GM23338 (cell line): ENCODE measurements around the gene MYOF. TPM values are rescaled to one million over a fixed set of nuclear protein-coding genes. Genes with fewer than 3 reads are reported as not detected.

Experiments
- ATAC-seq: fragments of 200-7000 bp; cut with Tn5 transposase; 3 replicates; pipeline ENCODE4 v1.9.1; 2020
- DNase-seq: peaks from one replicate; pipeline ENCODE4 v3.0.0-alpha.2; 2015; ENCODE audit warnings: low spot score
- H2AFZ ChIP-seq: fragments of 200-600 bp; sonication (generic); 2 replicates; pipeline ENCODE4 v1.8.0; 2016; ENCODE audit warnings: antibody characterized with exemption, mild to moderate bottlenecking, moderate library complexity
- H3F3A ChIP-seq: fragments of 200-600 bp; sonication (generic); replicated peaks from 2 replicates; pipeline ENCODE4 v1.8.0; 2017; ENCODE audit warnings: antibody characterized with exemption, mixed run types, low read depth
- H3K27ac ChIP-seq: fragments of 200-600 bp; sonication (generic); 2 replicates; pipeline ENCODE4 v1.6.1; 2016; ENCODE audit warnings: low read depth
- H3K27me3 ChIP-seq: fragments of 200-600 bp; sonication (generic); 2 replicates; pipeline ENCODE4 v1.8.0; 2016; ENCODE audit warnings: mild to moderate bottlenecking, mixed run types, moderate library complexity; ENCODE audit not compliant: insufficient read depth
- H3K36me3 ChIP-seq: fragments of 200-600 bp; sonication (generic); 2 replicates; pipeline ENCODE4 v1.8.0; 2016; ENCODE audit warnings: mild to moderate bottlenecking; ENCODE audit not compliant: insufficient read depth
- H3K4me1 ChIP-seq: fragments of 200-600 bp; sonication (generic); 2 replicates; pipeline ENCODE4 v1.8.0; 2016; ENCODE audit warnings: mild to moderate bottlenecking, moderate library complexity; ENCODE audit not compliant: insufficient read depth
- H3K4me2 ChIP-seq: fragments of 200-600 bp; sonication (generic); 2 replicates; pipeline ENCODE4 v1.7.1; 2017; ENCODE audit warnings: mixed run types
- H3K4me3 ChIP-seq: fragments of 200-600 bp; sonication (generic); 2 replicates; pipeline ENCODE4 v1.6.1; 2016; ENCODE audit warnings: mixed run types
- H3K79me2 ChIP-seq: fragments of 200-600 bp; sonication (generic); replicated peaks from 2 replicates; pipeline ENCODE4 v1.8.0; 2017; ENCODE audit warnings: mild to moderate bottlenecking; ENCODE audit not compliant: insufficient read depth
- H3K9me2 ChIP-seq: fragments of 200-600 bp; sonication (generic); 2 replicates; pipeline ENCODE4 v1.8.0; 2017; ENCODE audit not compliant: insufficient read depth
- H4K20me1 ChIP-seq: fragments of 200-600 bp; sonication (generic); replicated peaks from 2 replicates; pipeline ENCODE4 v1.8.0; 2017; ENCODE audit warnings: mild to moderate bottlenecking; ENCODE audit not compliant: insufficient read depth
- H3K27ac Mint-ChIP-seq: 2 replicates; pipeline ENCODE4 v1.8.0; 2020; ENCODE audit warnings: inconsistent platforms, mild to moderate bottlenecking, moderate library complexity, mixed read lengths
- H3K27me3 Mint-ChIP-seq: 3 replicates; pipeline ENCODE4 v1.8.0; 2022; ENCODE audit warnings: low read depth, mild to moderate bottlenecking, moderate library complexity, mixed read lengths, inconsistent platforms; ENCODE audit not compliant: insufficient read depth, poor library complexity
- H3K36me3 Mint-ChIP-seq: 3 replicates; pipeline ENCODE4 v1.8.0; 2021; ENCODE audit warnings: low read depth, mild to moderate bottlenecking, inconsistent platforms, moderate library complexity, mixed read lengths
- H3K4me1 Mint-ChIP-seq: 3 replicates; pipeline ENCODE4 v1.8.0; 2020; ENCODE audit warnings: mild to moderate bottlenecking, inconsistent platforms, mixed read lengths
- H3K4me3 Mint-ChIP-seq: 3 replicates; pipeline ENCODE4 v1.8.0; 2021; ENCODE audit warnings: moderate library complexity, mild to moderate bottlenecking, inconsistent platforms, mixed read lengths
- H3K9me3 Mint-ChIP-seq: 3 replicates; pipeline ENCODE4 v1.8.0; 2020; ENCODE audit warnings: moderate library complexity, mild to moderate bottlenecking, inconsistent platforms, mixed read lengths
- CREB1 ChIP-seq: fragments of 250-450 bp; sonication (Bioruptor Pico); IDR thresholded peaks from 2 replicates; pipeline ENCODE4 v1.5.0; 2020; ENCODE audit warnings: low read depth, mild to moderate bottlenecking, moderate library complexity
- CTCF ChIP-seq, 2 experiments: fragments of 200-600 bp in 1 of 2; sonication (generic) in 1 of 2; conservative IDR thresholded peaks; 2 replicates each; pipeline versions ENCODE4 v1.5.1 to v1.6.1; 2016 to 2017; ENCODE audit warnings: antibody characterized with exemption in 2 of 2, low read depth in 2 of 2, mild to moderate bottlenecking in 2 of 2, moderate library complexity in 1 of 2
- EZH2 ChIP-seq: fragments of 200-600 bp; sonication (generic); IDR thresholded peaks from one replicate; pipeline ENCODE4 v1.8.0; 2017; ENCODE audit warnings: antibody characterized with exemption, mild to moderate bottlenecking, low read depth; ENCODE audit not compliant: unreplicated experiment
- EZH2phosphoT487 ChIP-seq: fragments of 200-600 bp; sonication (generic); IDR thresholded peaks from one replicate; pipeline ENCODE4 v1.8.1; 2018; ENCODE audit warnings: antibody characterized with exemption; ENCODE audit not compliant: unreplicated experiment
- JUNB ChIP-seq: IDR thresholded peaks from one replicate; pipeline ENCODE4 v1.6.1; 2016; ENCODE audit warnings: antibody characterized with exemption; ENCODE audit not compliant: unreplicated experiment
- STAT1 ChIP-seq: IDR thresholded peaks from one replicate; pipeline ENCODE4 v1.6.1; 2016; ENCODE audit warnings: antibody characterized with exemption; ENCODE audit not compliant: unreplicated experiment
- polyA plus RNA-seq: library from polyadenylated mRNA; unstranded; fragments of >200 nt; fragmentation: Nextera tagmentation; extraction: Ambion mirVana; gene quantifications from 2 replicates; pipeline ENCODE4 v1.2.1, GENCODE V29; 2016
- total RNA-seq: library from RNA; depleted of rRNA; stranded (reverse); fragments of >200 nt; shearing (Covaris generic); gene quantifications from 2 replicates; pipeline ENCODE4 v1.2.3, GENCODE V29; 2014
- TF ChIP-seq, protein P1 (sequence below): IDR thresholded peaks from 2 replicates; pipeline ENCODE4 v1.6.1; 2016; ENCODE audit warnings: antibody characterized with exemption
- TF ChIP-seq, protein P2 (sequence below): IDR thresholded peaks from one replicate; pipeline ENCODE4 v1.6.1; 2018; ENCODE audit warnings: antibody characterized with exemption; ENCODE audit not compliant: unreplicated experiment

Gene MYOF
- total and polyA plus RNA-seq, 2 experiments from 2014 or later: 0.82 to 1.4 TPM

- TF ChIP-seq, protein P1, sequence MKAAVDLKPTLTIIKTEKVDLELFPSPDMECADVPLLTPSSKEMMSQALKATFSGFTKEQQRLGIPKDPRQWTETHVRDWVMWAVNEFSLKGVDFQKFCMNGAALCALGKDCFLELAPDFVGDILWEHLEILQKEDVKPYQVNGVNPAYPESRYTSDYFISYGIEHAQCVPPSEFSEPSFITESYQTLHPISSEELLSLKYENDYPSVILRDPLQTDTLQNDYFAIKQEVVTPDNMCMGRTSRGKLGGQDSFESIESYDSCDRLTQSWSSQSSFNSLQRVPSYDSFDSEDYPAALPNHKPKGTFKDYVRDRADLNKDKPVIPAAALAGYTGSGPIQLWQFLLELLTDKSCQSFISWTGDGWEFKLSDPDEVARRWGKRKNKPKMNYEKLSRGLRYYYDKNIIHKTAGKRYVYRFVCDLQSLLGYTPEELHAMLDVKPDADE: no peak
- TF ChIP-seq JUNB (no peak), EZH2phosphoT487 (no peak), CREB1 (CRISPR knock-in tag) (no peak)
- TF ChIP-seq, protein P2, sequence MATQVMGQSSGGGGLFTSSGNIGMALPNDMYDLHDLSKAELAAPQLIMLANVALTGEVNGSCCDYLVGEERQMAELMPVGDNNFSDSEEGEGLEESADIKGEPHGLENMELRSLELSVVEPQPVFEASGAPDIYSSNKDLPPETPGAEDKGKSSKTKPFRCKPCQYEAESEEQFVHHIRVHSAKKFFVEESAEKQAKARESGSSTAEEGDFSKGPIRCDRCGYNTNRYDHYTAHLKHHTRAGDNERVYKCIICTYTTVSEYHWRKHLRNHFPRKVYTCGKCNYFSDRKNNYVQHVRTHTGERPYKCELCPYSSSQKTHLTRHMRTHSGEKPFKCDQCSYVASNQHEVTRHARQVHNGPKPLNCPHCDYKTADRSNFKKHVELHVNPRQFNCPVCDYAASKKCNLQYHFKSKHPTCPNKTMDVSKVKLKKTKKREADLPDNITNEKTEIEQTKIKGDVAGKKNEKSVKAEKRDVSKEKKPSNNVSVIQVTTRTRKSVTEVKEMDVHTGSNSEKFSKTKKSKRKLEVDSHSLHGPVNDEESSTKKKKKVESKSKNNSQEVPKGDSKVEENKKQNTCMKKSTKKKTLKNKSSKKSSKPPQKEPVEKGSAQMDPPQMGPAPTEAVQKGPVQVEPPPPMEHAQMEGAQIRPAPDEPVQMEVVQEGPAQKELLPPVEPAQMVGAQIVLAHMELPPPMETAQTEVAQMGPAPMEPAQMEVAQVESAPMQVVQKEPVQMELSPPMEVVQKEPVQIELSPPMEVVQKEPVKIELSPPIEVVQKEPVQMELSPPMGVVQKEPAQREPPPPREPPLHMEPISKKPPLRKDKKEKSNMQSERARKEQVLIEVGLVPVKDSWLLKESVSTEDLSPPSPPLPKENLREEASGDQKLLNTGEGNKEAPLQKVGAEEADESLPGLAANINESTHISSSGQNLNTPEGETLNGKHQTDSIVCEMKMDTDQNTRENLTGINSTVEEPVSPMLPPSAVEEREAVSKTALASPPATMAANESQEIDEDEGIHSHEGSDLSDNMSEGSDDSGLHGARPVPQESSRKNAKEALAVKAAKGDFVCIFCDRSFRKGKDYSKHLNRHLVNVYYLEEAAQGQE: no peak
These were observed 28.0 kb downstream of the MYOF start (continued) for GRCh38 chr10:93454146-93454545.

DNA sequence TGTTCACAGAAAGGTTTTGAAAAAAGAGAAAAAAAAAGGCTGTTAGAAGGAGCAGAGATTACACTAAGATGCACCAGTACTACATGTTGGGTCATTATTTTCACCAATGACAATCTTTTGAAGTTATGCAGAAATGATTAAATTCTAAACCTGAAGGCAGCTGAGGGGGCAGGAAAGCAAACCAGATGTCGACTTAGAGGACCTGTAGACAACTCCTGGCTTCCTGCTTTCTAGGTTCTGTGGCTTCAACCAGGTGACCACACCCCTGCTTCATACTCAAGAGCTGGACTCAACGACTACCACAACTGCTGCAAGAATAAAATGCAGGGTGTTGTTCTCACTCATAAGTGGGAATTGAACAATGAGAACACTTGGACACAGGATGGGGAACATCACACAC, 30.0 kb downstream of the MYOF start:
- H3K9me2 ChIP-seq: no peaks in the 10 kb centered on the region
- H3K4me2 ChIP-seq: no peak overlapping the region
- H3K79me2 ChIP-seq: no peaks in the 10 kb centered on the region
- Mint-ChIP-seq H3K4me3 (no peak overlapping the region), H3K27ac (no peak overlapping the region), H3K27me3 (peaks cover 7% of the 10 kb centered on the region), H3K9me3 (no peaks in the 10 kb centered on the region), H3K36me3 (no peaks in the 10 kb centered on the region), H3K4me1 (peaks cover 3% of the 10 kb centered on the region; the same call in 2 of the 3 replicates)
- DNase-seq (no peak), ATAC-seq (no peak)
- no peaks in the 10 kb centered on the region for H3K36me3 ChIP-seq
- no peaks in the 10 kb centered on the region for H4K20me1 ChIP-seq
- no peak for TF ChIP-seq CTCF (conservative IDR thresholded peaks at IDR 0.05; ENCODE audit: low read depth in 2 of 2)
- TF ChIP-seq JUNB: no peak
- TF ChIP-seq CREB1 (CRISPR knock-in tag): no peak
- TF ChIP-seq STAT1: no peak
- no peak for TF ChIP-seq EZH2
- no peak overlapping the region for H3K27ac ChIP-seq
- no peak overlapping the region for H2AFZ ChIP-seq
- H3K4me1 ChIP-seq: 0 out of 2 replicates have a peak, but pooled peaks cover 4% of the 10 kb centered on the region
- no peaks in the 10 kb centered on the region for H3F3A ChIP-seq
- H3K4me3 ChIP-seq: no peak overlapping the region
- no peaks in the 10 kb centered on the region for H3K27me3 ChIP-seq
